Activated CD8-positive, alpha-beta memory T cell treated with anti-CD3 and anti-CD28 coated beads, Interleukin-2, amount 50 U/mL, for 1 hour (primary cell): ENCODE results near the gene SLC6A3.

ENCODE experiments used
- DNase-seq: peaks from one replicate; pipeline ENCODE4 v3.0.0-alpha.2; 2020; ENCODE audit errors: extremely low read depth

SLC6A3 gene

DNA sequence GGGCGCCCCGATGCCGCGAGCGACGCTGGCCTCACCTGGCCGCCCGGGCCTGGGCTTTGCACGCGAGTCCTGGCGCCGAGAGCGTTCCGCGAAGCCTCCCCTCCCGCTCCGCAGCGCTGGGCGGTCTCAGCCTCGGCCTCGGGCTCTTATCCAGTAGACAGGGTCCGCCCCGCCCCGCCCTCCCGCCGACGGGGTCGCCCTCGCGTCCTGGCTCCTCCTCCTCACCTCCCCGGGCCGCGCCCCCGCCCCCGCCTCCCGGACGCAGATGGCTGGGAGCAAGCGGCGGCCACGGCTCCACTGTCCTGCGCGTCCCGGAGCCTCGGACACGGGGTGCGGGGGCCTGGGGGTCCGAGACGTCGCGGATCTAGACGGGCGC is at the start of gene SLC6A3:
SLC6A3 (minus strand) TSS at position 128 of the 376 bp plus-strand sequence. CDS start 2,243 bp downstream, outside the sequence.
- no peak for DNase-seq

DNA sequence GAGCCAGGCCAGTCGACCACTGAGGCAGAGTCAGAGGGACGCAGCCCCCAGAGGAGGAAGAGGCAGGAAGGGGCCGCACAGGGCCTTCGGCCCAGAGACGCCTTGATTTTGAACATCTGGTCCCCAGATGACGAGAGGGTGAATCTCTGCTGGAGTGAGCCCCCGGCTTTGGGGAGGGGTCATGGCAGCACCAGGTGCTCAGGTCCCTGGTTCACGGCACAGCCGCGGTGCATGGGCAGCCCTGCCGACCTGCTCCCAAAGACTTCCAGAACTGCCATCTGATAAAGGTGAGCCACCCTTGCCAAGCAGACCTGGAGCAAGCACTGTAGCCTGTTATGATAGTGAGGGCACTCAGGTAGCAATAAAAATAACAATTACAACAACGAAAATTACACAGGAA is 48.7 kb upstream of the SLC6A3 start:
- no peak for DNase-seq

DNA sequence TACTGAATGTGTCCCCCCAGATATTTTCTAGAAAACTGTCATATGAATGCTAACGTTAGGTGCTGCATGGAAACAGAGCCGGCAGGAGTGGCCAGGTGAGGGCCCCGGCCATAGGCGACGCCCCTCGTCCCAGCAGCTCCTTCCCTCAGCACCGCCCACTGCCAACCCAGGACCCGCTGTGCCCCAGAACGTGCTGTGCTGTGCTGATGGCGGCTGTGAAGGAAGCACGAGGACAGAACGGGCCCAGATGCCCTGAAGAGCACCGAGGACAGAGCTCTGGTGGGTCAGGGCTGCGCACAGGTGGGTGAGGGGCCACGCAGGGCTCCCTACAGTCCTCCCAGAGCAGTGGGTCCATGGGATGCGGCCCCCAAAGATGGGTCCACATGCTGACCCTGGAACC is 48.2 kb upstream of the SLC6A3 start:
- DNase-seq = no peak

DNA sequence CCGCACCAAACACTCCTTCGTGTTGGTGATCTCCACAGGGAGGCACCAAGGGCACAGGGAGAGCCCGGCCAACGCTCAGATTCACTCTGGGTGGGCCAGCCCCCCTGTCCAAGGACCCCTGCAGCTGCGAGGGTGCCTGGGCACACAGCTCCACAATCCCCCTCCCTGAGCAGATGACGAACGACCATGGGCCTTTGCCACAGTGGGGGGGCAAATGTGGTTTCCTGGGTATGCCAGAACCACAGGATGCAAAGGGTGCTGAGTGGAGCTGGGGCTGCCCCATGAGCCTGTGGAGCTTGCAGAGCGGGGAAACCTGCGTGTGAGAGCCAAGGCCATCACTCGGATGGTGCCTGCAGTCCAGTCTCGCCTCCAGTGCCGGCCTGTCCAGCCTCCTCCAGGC is 47.5 kb upstream of the SLC6A3 start:
- DNase-seq = no peak

DNA sequence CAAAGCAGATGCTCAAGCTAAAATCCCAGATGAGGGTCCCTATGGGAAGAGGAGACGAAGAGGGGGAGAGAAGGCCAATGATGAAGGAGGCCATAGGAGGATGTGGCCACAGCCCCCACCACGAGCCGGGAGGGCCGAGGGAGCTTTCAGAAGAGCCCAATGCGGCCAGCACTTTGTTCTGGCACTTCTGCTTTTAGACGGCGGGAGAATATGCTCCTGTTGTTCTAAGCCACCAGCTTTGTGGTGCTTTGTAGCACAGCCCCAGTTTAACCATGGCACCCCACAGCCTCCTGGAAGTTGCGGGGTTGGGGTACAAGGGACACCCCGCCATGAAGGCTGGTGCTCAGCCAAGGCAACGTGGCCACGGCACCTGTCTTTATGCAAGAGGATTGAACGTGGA is 45.1 kb upstream of the SLC6A3 start:
- DNase-seq = no peak

DNA sequence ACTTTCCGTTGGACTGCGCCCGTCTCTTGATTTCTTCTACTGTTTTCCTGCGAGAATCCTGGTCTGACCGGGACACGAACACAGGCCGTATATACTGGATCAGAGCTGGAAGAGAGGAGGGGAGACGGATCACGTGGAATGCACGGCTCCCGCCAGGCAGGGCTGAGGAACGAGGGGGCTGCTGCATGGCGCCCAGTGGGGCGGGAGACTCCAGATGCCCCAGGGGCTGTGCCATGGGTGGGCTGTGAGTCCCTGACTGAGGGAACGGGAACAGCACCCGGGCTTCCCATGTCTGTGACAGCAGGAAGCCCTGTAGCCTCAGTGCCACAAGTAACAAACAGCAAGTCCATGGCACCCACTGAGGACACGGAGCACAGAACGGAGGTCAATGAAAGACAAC is 44.5 kb upstream of the SLC6A3 start:
- DNase-seq = no peak

DNA sequence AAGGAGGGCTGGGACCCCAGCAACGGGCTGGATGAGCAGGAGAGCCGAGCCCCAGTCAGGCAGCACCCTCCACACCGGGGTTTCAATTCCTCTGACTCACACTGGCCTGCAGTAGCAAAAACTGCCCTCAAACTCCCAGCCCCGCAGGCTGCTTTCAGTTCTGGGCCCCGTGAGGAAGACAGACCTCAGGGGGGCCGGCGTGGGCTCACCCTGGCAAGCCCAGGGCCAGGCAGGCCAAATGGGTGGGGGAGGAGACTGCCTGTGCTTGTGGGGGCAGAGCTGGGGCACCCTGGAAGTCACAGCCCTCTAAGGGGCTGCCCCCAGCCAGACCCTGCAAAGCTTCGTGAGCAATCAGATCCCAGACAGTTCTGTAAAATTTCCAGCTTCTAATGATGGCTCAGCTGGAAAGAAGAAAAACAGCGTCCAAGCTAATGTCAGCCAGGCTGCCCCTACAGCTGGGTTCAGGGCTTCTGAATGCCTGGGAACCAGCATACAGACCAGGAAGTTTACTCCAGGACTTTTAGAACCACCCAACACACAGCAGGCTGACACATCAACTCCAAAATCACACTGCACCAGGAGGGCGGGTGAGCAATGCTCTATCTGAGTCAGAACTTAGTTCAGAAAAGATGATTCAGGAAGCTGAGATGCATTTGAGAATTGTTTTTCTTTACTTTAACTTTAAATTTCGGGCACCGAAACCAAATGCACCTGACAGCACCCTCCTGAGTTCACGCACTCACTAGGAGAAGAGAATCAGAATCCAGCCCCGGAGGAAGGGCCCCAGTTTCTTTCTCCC is 43.8 kb upstream of the SLC6A3 start:
- no peak for DNase-seq

DNA sequence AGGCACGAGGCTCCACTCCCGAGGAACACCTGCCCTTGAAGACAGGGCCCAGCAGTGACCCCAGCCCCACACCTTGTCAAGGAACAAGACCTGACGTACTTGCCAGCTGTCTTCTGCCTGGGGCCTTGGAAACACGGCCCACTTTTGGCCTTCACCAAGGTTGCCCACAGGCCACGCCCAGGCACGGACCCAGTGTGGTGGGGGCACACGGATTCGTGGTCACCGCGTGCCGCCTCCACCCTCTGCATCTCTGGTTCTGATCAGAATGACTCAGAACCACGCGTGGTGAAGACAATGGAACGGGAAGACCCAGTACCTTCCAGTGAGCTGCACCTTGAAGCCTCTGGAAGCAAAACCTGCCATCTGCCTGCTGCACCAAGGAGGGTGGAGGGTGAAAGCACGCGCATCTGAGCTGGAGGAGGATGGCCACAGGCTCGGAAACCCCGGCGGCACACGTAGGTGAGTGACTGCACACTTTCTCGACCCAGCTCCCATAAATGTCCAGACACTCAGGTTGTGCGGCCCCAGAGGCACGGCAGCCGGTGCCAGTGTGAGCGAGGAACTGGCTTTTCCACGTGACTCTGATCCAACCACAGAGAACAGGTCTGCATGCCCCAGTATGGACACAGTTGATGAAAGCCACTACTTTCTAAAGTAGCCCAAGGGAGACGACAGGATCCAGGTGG is 42.0 kb upstream of the SLC6A3 start:
- no peak for DNase-seq

DNA sequence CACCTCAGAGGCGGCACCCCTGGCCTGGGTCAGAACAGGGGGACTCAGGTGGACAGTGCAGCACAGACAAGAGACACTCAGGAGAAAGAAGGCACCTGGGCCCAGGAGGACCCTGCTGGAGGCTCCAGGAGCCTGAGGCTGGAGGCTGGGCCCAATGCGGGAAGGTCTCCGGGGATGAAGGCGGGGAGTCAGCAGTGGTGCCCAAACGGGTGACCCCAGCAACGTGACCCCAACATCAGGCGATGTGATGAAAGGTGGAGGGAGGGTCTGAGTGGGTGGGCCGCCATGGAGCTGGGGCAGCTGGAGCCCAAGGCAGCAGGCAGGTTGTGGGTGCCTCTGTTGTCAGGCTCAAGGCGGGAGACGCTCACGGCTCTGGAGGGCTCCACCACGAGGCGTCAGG is 41.0 kb upstream of the SLC6A3 start:
- DNase-seq = no peak

DNA sequence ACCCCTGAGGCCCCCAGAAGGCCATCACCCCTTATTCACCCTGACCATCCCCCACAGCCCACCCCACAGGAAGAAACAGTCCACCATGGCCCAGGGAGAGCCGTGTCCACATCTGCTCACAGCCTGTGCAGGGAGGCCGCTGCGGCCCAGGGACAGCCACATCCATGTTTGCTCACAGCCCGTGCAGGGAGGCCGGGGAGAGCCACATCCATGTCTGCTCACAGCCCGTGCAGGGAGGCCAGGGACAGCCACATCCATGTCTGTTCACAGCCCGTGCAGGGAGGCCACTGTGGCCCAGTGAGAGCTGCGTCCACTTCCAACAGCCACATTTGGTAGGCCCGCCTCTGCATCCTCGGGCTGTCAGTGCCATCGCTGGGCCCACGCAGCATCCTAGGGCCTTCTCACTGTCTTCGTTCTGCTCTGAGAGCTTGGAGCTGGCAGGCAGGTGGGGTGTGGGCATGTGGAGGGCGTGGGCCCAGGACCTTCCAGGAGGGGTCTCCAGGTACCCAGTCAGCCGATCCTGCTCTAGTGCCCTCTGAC is 40.4 kb upstream of the SLC6A3 start:
- DNase-seq = no peak

DNA sequence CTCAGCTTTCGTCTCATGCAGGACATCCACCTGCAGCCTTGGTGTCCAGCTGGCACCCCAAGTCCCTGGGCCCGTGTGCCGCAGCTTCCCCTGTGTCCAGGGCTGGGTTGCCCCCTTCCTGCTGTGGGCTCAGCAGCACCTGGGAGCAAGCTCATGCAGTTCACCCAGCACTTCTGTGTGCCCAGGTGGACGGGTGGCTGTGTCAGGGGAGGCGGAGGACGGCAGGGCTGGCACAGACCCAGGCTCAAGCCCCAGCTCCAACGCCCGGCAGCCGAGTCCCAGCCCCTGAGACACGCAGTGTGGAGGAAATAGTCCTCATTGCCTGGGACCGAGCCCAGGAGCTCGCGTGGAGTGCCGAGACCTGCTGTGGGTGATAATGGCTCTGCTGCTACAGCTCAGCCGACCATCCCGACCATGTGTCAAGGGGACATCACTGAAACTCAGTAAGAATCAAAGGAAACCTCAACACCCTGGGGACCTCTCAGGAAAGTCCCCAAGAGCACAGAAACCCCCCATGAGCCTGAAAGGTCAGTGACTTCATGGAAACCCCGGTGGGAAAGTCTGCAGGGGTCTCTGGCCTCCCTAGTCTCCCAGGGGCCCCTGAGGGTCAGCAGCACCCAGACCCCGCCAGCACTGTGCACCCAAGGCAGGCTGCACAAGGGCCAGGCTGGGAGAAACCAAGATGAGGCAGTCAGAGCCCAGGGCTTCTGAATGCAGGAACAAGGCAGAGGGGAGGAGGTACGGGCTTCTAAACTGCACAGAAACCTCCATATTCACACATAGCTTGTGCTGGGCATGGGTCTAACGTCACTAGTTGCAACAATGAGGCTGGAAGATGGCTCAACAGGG is 39.7 kb upstream of the SLC6A3 start:
- DNase-seq = no peak

DNA sequence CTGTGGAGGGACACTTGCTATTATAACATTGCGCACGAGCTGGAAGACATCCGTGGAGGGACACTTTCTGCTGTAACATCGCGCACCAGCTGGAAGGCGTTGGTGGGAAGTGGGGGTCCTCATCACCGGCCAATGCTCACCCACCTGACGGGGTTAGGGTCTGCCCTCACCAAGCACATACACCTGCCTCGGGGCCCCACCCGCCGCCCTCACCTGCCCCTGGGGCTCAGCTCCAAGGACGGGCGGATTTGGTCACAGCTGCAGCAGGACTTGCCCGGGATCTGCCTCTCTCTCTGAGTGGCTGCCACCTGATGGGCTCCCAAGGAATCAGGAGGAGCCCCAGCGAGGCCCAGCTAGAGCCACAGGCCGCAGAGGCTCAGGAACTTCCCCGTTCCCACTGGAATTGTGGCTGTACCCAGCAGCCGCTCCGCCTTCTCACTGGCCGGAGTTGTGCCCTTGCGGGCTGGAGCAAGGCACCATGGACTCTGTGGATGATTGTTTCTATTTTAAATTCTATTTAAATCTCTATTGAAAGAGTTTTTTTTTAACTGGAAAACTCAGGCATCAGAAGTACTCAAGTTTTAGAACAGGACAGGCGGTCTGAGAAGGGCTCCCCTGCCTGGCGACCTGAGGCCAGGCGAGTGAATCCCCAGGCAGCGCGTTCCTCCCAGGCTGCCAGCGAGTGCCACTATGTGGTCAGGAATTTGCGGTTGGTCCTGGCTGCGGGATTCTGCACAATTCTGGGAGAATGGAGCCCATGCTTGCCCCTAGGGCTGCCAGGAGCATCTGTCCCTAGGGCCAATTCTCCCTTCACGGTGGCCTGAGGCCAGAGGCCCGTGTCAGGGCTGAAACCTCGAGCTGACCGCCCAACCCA is 38.9 kb upstream of the SLC6A3 start:
- DNase-seq = no peak

DNA sequence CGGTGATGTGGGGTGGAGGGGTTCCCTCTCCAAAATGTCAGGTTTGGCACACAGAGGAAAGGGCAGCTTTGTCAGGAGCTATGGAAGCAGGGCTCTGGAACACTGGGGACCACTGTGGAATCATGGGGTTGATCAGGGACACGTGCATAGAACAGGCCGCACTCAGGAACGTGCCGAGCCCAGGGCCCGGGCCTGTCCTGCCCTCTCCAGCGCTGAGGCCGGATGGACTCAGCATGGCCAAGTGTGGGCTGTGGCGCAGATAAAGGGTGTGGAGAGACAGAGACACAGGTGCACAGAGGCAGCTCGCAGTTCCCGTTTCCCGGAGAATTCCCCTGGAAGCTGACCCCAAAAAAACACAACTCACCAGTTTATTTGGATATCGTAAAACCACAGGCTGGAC is 37.8 kb upstream of the SLC6A3 start:
- no peak for DNase-seq

DNA sequence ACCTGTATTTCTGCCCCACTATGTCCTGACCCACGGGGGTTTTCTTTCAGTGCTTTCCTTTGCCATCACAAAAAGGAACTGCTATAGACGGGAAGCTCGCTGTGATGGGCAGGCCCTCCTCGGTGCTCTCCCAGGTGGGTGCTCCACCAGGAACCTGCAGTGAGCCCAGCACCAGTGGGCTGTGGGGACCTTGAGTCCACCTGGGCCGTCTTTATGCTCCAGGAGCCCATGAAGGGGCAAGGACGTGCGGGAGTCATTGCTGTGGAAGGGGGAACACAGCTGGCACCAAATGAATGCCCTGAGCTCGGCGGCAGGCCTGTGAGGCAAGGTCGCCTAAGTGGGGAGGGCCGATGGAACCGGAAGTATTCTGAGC is 36.7 kb upstream of the SLC6A3 start:
- DNase-seq = no peak

DNA sequence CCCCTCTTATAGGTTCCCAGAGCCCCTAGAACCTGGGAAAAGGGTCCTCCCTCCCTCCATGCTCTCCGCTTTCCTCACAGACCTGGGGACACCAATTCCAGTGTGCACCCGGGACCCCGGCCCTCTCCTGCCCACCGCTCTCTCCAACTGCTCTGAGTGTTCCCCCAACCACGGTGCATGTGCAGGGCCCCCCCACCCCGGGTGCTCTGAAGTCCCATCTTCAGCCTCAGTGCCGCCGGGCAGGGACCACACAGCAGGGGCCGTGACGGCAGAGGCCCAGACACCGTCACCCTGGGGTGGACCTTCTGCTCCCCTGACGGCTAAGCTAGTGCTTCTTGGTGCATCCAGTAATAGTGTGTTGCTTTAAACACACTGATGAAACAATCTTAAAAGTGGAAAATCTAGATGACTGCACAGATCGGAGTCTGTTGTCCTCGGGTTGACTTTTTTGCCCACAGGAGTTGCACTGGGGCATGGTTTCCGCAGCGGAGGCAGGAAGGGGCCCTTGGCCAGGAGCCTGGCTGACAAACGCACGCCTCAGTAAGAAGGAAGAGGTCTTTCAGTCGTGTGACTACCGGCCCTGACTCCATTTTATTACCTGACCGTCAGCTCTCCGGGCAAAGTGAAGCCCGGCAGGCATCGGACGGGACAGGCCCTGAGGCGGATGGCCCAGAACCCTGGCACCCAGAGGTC is 36.2 kb upstream of the SLC6A3 start:
- no peak for DNase-seq

DNA sequence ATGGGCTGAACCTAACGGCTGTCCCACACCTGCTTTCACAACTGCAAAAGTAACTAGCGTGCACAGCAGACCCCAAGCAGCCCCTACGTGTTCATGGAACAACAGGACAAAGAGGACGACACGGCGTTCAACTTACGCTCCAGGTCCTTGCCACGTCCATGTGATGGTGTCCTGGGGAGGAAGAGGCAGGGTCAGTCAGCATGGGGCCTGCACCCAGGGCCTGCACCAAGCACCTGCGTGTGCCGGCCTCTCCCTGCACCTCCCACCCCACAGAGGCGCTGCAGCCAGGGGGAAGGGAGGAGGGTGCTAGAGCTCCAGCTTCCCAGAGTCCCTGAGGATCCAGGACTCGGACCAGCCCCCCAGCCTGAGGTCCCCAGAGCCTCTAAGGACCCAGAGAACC is 35.6 kb upstream of the SLC6A3 start:
- no peak for DNase-seq

DNA sequence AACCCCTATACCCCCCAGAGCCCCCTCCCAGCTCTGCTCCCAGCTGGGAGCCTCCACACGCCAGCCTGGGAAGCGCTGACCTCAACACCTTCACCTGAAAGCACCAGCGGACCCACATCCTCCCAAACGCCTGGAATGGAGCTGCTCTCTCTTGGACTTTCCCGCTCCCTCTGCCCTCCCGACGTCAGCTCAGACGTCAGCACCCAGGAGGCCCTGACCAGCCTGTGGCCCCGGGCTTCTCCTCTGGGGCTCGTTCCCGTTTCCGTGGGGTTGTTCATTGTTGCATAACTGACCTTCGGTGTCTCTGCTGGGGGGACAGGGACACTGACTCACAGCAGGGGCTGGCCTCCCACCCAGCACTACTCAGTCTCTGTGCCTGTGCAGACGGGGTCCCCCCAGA is 35.0 kb upstream of the SLC6A3 start:
- DNase-seq = no peak

DNA sequence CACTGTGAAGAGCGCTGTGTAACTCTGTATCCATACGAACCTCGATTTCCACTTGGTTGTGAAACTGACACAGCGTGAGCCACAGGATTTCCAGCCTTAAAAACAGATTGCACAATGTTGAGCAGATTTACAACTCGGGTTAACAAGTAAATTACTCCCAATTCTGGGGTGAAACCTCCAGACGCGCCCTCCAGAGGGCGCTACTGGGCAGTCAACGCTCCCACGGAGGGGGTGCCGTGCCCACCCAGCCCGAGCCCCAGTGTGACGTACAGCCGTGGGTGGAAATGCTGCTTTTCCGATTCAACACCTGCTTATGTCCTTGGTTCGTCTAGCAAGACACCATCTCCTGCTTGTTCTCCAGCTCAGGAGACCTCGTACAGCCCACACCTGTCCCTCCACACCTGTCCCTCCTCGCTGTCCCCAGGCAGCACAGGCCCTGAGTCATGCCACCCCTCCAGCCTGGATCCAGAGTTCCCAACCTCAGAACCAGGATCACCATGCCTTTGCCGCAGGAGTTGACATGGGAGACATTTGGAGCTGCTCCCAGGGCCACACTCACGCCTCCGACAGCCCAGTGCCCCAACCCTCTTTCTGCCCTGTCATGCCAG is 34.4 kb upstream of the SLC6A3 start:
- DNase-seq = no peak

DNA sequence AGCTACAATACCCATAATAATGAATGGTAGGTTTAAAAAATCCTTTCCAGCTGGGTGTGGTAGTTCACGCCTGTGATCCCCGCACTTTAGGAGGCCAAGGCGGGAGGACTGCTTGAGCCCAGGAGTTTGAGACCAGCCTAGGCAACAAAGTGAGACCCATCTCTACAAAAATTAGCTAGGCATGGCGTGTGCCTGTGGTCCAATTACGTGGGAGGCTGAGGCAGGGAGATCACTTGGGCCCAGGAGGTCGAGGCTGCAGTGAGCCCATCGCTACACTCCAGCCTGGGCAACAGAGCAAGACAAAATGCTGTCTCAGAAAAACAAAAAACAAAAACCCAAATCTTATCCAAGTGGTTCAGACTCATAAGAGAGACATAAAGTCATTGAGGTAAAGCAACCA is 33.8 kb upstream of the SLC6A3 start:
- no peak for DNase-seq

DNA sequence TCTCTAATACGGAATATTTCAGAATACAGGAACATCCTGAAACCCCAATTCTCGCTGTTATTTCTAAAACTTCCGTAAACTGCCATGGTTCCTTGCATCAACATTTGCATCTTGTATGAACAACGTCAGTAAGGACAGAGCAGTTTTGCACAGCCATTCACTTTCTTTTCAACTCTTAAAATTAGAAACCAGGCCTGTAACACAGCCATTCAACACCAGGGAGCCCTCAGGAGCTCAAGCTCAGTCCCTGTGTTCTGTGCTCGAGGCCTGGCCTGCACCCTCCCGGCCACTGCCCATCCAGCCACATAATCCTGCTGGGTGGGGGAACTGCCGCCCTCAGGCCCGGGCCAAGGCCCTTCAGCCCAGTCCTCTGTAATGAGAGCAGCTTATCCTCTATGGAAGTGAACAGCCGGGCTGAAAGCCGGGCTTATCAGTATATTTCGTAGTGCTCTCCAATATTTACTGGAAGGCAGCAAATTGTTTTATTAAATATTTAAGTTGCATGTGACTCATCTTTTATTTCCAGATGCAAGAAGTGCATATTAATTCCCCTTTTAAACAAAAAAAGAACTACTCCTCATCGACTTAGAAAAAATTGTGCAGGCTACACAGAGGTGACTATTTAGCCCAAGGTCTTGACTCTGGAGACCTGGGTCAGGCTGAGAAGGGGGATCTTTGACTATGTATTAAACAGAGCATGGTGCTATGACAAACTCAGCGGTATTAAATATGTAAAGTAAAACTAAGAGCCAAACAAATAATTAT is 33.2 kb upstream of the SLC6A3 start:
- DNase-seq = no peak
